DND-41 (cell line): ENCODE data around the gene MECP2.

Experiments used
- EZH2 ChIP-seq: IDR thresholded peaks from 3 replicates; pipeline ENCODE4 v1.6.1; 2012; ENCODE audit warnings: borderline replicate concordance, low read depth, mild to moderate bottlenecking, moderate library complexity, low read length, inconsistent platforms; ENCODE audit not compliant: severe bottlenecking
- TF ChIP-seq, protein P1 (sequence below): IDR thresholded peaks from 2 replicates; pipeline ENCODE4 v1.5.1; 2012; ENCODE audit warnings: borderline replicate concordance, low read length, moderate library complexity, mild to moderate bottlenecking; ENCODE audit not compliant: poor library complexity, severe bottlenecking; ENCODE audit errors: extremely low read depth

DNA sequence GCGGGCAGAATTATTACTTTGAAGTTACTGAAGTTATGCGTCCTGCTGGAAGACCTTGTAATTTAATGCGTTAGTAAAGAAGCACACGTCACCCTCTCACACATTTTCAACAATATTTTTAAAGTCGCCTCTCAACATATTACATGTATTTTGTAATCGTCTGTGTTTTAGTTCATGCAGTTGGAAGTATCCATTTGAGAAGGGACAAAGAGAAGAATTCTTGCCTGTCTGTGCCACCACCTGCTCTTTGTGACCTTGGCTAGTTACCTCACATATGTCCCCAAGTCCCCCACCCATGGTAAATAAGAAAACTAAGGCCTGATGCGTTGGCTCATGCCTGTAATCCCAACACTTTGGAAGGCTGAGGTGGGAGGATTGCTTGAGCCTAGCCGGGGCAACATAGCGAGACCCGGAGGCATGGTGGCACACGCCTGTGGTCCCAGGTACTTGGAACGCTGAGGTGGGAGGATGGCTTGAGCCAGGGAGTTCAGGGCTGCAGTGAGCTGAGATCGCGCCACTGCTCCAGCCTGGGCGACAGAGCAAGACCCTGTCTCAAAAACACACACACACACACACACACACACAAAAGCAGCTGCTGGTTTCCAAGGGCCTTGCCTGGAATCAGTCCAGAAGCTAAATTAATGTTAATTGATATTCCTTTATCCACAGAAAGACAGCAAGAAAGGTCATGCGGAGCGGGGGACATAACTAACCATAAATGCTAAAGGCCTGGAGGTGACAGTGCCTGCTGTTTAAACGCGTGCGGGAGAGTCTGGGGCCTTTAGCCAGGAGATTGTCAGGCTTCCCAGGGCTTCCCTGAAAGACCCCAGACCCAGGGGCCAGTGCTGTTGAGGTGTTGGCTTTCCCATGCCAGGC lies 124.2 kb downstream of the MECP2 start:
- TF ChIP-seq, protein P1, sequence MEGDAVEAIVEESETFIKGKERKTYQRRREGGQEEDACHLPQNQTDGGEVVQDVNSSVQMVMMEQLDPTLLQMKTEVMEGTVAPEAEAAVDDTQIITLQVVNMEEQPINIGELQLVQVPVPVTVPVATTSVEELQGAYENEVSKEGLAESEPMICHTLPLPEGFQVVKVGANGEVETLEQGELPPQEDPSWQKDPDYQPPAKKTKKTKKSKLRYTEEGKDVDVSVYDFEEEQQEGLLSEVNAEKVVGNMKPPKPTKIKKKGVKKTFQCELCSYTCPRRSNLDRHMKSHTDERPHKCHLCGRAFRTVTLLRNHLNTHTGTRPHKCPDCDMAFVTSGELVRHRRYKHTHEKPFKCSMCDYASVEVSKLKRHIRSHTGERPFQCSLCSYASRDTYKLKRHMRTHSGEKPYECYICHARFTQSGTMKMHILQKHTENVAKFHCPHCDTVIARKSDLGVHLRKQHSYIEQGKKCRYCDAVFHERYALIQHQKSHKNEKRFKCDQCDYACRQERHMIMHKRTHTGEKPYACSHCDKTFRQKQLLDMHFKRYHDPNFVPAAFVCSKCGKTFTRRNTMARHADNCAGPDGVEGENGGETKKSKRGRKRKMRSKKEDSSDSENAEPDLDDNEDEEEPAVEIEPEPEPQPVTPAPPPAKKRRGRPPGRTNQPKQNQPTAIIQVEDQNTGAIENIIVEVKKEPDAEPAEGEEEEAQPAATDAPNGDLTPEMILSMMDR, result no peak
- TF ChIP-seq EZH2, result no peak
